ENCODE results near the gene QRICH2. TPM values are rescaled to one million over a fixed set of nuclear protein-coding genes. Genes with fewer than 3 reads are reported as not detected.

QRICH2 gene
- total and polyA plus RNA-seq, 9 of the 15 experiments (the other 6 are each of a cell fraction or from before 2014, with no cell fraction given) = 0.03 to 1.6 (median 0.81) TPM

- peak; percentile 48 for TF ChIP-seq MGA (IDR thresholded peaks at IDR 0.05)
- no peak for TF ChIP-seq ZBTB8A (IDR thresholded peaks at IDR 0.05; ENCODE audit: partially characterized antibody)
- peak; percentile 38 for TF ChIP-seq CGGBP1 (CRISPR knock-in tag; IDR thresholded peaks at IDR 0.05)
- TF ChIP-seq CCAR2 (IDR thresholded peaks at IDR 0.05; ENCODE audit: low read depth, low read length) = no peak
- TF ChIP-seq BRCA1 (IDR thresholded peaks at IDR 0.05) = no peak
- no peak for TF ChIP-seq BRCA1 (CRISPR knock-in tag; IDR thresholded peaks at IDR 0.05)
- peak; percentile 81 for TF ChIP-seq ZBTB17 (CRISPR knock-in tag; IDR thresholded peaks at IDR 0.05)
- TF ChIP-seq EP400 (IDR thresholded peaks at IDR 0.05) = peak; percentile 94
- no peak for TF ChIP-seq RBM14 (IDR thresholded peaks at IDR 0.05; ENCODE audit: borderline replicate concordance, insufficient read depth, low read depth, low read length)
- TF ChIP-seq RBM22 (IDR thresholded peaks at IDR 0.05; ENCODE audit: low read depth, low read length, poor library complexity, severe bottlenecking) = no peak
- no peak for TF ChIP-seq MED1 (CRISPR knock-in tag; IDR thresholded peaks at IDR 0.05; ENCODE audit: borderline replicate concordance)
- no peak for TF ChIP-seq BDP1 (IDR thresholded peaks at IDR 0.05; ENCODE audit: insufficient read depth, insufficient read length)
- TF ChIP-seq NR0B1 (IDR thresholded peaks at IDR 0.05; ENCODE audit: partially characterized antibody) = no peak
- peak; percentile 58; the same call in 1 of the 2 replicates for TF ChIP-seq FOXM1 (IDR thresholded peaks at IDR 0.05; ENCODE audit: low read depth)
- TF ChIP-seq FOXM1 (CRISPR knock-in tag; IDR thresholded peaks at IDR 0.05; ENCODE audit: low read depth) = 0 out of 2 replicates have a peak, but pooled peaks have one; percentile 45
- no peak for TF ChIP-seq TFAM (CRISPR knock-in tag; conservative IDR thresholded peaks at IDR 0.05)
These were observed 45.7 kb upstream of the QRICH2 start, which contains the start of gene PRPSAP1 (continued) for GRCh38 chr17:76353599-76354316.

Data from K562 (cell line).